ENCODE measurements around the gene MTLN. TPM values are rescaled to one million over a fixed set of nuclear protein-coding genes. Genes with fewer than 3 reads are reported as not detected.

The MTLN gene
- total RNA-seq, 2 donors from 2014 or later = 91.3 to 106 TPM

DNA sequence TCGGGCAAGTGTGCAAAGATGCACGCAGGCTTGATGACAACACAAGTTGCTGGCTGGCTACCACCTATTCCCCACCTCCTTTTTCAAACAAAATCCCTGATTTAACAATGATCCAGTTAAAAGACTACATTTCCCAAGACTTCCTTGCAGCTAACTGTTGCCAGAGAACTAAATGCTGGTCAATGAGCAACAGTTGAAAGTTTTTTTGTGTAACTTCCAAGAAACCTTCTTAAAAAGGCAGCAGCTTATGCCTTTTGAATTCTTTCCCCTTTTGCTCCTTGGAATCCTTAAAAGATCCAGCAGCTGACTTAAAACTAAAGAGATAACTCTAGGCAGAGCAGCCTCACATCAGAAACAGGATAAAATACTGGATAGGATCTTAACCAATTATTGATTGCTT, 46.1 kb downstream of the MTLN start:
- no peaks in the 10 kb centered on the region for H3K4me1 ChIP-seq (ENCODE audit: control insufficient read depth in 1 of 2, low read depth in 2 of 2)
- ATAC-seq (ENCODE audit: insufficient number of reproducible peaks, low FRiP score, low read depth) (no peak), DNase-seq (ENCODE audit: low spot score) (no peak)
- no peaks in the 10 kb centered on the region for H3K9me3 ChIP-seq
- H3K36me3 ChIP-seq = no peaks in the 10 kb centered on the region
- no peak overlapping the region for H3K4me3 ChIP-seq
- TF ChIP-seq, protein P1, sequence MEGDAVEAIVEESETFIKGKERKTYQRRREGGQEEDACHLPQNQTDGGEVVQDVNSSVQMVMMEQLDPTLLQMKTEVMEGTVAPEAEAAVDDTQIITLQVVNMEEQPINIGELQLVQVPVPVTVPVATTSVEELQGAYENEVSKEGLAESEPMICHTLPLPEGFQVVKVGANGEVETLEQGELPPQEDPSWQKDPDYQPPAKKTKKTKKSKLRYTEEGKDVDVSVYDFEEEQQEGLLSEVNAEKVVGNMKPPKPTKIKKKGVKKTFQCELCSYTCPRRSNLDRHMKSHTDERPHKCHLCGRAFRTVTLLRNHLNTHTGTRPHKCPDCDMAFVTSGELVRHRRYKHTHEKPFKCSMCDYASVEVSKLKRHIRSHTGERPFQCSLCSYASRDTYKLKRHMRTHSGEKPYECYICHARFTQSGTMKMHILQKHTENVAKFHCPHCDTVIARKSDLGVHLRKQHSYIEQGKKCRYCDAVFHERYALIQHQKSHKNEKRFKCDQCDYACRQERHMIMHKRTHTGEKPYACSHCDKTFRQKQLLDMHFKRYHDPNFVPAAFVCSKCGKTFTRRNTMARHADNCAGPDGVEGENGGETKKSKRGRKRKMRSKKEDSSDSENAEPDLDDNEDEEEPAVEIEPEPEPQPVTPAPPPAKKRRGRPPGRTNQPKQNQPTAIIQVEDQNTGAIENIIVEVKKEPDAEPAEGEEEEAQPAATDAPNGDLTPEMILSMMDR (IDR thresholded peaks at IDR 0.05) = no peak
- peaks cover 6% of the 10 kb centered on the region for H3K27me3 ChIP-seq (replicated peaks; ENCODE audit: insufficient read depth)
- H3K27ac ChIP-seq = no peak overlapping the region

Other genes starting within 250 kb of the MTLN start
- gene MALL, start 96.7 kb downstream of the MTLN start, total RNA-seq = 10 to 100 TPM; 25.3 to 27.6 TPM
- gene NPHP1, start 7.5 kb downstream of the MTLN start, total RNA-seq = 1 to 10 TPM; 7.1 to 9.2 TPM

All from thoracic aorta (tissue), 2 donors.